C4-2B (cell line): ENCODE measurements around the gene SPOCK1.

Experiments used
- H3K27ac ChIP-seq: fragments of 450-650 bp; 2 replicates; pipeline ENCODE4 v1.5.1; 2017
- ZFX ChIP-seq: fragments of 450-650 bp; IDR thresholded peaks from 2 replicates; pipeline ENCODE4 v1.6.1; 2017
- TF ChIP-seq, protein P1 (sequence below): fragments of 450-650 bp; conservative IDR thresholded peaks from 2 replicates; pipeline ENCODE4 v1.5.1; 2017; ENCODE audit warnings: mild to moderate bottlenecking

Gene SPOCK1

DNA sequence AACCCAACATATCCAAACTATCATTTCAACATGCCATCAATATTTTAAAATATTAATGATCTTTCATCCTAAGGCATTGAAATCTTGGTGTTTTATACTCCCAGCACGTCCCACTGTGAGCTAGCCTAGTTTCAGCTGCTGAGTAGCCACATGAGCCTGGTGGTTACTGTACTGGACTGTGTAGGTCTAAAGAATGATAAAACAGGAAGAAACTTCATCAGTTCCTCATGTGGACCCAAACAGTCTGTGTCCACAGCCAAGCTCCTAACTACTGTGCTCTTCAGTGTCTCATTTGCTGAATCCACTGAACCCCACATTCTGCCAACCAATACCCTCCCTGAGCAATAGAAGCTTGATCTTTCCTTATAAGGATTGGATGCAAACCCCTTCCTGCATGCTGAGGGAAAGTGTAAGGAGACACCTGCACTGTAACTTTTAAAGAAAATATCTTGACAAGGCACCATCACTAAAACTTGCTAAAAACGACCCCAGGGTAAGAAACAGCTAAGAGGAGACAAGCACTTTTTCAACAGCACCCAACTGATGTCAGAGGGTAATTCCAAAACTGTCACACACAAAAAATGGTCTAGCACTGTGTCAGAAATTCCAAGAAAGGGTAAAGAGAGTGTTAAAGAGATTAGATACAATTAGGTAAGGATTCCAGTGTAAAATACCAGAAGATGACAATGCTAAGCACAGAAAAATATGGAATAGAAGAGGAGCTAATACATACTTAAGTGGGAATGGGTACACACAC lies 126.9 kb downstream of the SPOCK1 start:
- no peak overlapping the region for H3K27ac ChIP-seq
- TF ChIP-seq ZFX: no peak
- TF ChIP-seq, protein P1, sequence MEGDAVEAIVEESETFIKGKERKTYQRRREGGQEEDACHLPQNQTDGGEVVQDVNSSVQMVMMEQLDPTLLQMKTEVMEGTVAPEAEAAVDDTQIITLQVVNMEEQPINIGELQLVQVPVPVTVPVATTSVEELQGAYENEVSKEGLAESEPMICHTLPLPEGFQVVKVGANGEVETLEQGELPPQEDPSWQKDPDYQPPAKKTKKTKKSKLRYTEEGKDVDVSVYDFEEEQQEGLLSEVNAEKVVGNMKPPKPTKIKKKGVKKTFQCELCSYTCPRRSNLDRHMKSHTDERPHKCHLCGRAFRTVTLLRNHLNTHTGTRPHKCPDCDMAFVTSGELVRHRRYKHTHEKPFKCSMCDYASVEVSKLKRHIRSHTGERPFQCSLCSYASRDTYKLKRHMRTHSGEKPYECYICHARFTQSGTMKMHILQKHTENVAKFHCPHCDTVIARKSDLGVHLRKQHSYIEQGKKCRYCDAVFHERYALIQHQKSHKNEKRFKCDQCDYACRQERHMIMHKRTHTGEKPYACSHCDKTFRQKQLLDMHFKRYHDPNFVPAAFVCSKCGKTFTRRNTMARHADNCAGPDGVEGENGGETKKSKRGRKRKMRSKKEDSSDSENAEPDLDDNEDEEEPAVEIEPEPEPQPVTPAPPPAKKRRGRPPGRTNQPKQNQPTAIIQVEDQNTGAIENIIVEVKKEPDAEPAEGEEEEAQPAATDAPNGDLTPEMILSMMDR: no peak

DNA sequence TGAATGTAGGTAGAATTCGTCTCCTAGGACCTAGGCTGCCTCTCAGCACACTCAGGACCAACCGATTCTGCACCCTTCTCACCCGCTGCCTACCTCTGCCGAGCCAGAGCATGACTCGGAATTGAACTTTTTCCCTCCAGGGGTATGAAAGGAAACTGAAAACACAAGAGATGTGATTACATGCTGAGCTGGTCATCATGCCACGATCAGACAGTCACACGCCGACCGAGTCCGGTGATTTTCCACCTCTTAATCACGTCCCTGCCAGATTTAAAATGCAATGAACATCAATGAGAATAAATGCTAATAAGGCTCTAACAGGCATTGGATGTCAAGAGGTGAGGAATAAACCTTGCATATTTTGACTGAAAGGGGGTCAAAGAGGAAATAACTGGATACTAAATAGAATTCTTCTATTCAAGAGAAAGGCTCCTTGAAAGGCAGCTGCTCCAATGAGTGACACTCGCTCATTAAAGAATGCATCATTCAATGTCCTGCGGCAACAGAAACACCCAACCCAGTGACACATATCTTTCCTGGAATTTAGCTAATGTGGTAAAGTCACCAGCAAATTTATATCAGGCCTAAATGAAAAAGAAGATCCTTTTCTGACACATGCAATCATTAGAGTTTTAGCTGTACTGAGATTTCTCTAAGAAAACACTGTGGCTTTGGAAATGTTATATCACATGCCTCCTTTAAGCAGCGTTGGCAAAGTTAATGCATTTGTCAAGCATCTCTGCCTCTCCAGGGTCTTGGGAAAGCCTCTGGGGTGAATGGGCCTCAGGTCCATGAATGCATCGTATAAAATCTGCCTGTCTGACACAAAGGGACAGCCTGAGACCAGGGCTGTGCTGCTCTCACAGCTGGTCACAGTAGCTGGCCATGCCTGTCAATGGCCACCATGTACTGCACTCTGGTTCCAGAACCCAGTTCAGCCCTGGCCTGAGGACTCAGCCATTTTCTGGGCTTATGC lies 128.7 kb downstream of the SPOCK1 start:
- TF ChIP-seq ZFX: no peak
- TF ChIP-seq, protein P1: no peak
- H3K27ac ChIP-seq: no peak overlapping the region

DNA sequence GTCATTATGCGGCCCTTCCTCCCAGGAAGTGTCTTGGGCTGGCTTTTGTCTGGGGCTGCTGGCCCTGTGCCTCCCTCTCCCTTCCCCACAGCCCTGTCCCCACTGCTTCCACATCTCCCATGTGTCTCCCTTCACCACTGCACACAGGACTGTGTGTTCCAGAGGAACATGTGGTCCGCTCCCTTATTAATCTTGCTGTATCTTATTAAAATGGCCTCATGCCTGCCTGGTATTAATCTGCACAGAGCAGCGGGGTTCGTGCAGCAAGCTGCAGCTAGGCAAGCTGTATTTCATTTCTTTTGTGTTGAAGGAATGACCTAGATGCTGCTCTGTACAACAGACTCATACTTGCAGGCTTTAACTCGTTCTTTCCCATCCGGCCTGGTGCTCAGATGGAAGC lies 130.5 kb downstream of the SPOCK1 start:
- no peak overlapping the region for H3K27ac ChIP-seq
- TF ChIP-seq, protein P1: no peak
- TF ChIP-seq ZFX: no peak

DNA sequence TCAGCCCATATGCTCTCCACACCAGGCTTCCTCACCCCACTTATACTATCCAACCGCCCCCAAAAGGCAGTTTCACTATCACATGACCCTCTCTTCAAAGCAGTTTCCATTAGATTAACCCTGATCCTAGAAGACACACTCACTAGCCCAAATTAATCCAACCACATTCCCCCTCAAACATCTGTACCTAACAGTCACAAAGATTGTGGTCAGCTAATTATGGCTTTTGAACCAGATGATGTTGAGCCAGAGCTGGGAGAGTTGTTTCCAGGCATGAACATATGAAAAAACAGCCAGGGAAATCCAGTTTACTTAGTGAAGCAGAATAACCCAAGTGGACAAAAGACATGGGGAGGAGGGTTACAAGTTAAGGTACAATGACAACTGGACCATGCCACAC lies 131.2 kb downstream of the SPOCK1 start:
- TF ChIP-seq ZFX: no peak
- TF ChIP-seq, protein P1: no peak

DNA sequence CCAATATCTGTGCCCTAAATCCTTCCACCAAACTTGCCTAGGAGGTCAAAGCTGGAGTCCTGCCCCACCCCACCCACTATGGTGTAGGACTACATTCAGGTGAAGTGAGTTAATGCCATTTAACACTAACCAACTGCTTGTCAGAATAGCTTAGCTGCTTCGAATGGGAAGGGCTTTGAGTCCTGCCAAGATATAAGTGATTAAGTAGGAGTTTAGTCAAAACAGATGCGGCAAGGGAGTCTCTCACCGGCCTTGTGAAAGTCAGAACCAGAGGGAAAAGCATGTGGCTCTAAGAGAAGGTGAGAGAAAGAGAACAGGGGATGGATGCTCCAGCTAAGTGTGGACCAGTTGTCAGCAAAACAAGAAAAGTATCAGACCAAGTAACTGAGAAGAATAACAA lies 132.6 kb downstream of the SPOCK1 start:
- TF ChIP-seq, protein P1: no peak
- TF ChIP-seq ZFX: no peak

More for the DNA sequence above, 131.2 kb downstream of the SPOCK1 start:
- no peak overlapping the region; the same call in 1 of the 2 replicates for H3K27ac ChIP-seq

DNA sequence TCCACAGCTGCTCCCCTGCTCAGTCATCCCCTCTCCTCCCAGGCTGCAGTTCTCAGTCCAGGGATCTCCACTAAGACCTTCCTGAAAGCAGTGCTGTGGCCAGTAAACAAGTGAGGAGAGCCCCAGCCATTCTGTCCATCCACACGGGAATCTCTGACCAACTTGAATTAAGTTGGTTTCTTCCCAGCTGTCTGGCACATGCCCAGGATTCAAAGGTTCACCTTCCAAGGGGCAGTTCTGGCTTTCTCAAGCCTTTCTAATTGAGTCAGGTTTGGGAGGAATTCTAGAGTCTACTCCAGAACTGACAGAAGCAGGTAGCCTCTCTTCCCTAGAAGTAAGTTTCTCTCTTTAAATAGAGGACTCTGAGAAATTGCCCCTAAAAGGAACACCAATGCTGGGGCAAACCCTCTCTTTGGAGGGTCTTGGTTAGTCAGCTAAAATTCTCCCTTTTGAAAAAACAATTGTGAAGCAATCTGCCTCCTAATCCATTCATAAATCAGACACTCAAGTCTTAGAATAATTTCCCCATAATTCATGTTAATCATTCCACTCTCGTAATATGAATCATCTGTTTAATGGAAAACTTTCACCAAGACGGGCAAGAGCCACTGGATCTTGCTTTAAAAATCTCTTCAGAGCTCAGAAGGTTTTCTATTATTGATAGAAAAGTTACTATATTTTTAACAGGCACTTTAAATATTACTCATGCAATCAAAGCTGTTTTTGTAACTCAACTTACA lies 133.8 kb downstream of the SPOCK1 start:
- TF ChIP-seq ZFX: no peak
- TF ChIP-seq, protein P1: no peak
- no peak overlapping the region for H3K27ac ChIP-seq

More for the DNA sequence above, 132.6 kb downstream of the SPOCK1 start:
- H3K27ac ChIP-seq: no peak overlapping the region
